Glutamatergic neuron (in vitro differentiated cells): Measurements from ENCODE around the gene BIN1. TPM values are rescaled to one million over a fixed set of nuclear protein-coding genes. Genes with fewer than 3 reads are reported as not detected.
A peak's percentile ranks its signal among the peaks of the same experiment; 100 is the strongest.

ENCODE experiments used
- DNase-seq: peaks from one replicate; pipeline ENCODE4 v3.0.0; 2022
- H3K27ac Mint-ChIP-seq: one replicate; pipeline ENCODE4 v1.8.0; 2020; ENCODE audit warnings: mild to moderate bottlenecking, mixed read lengths, inconsistent platforms; ENCODE audit not compliant: unreplicated experiment
- H3K27me3 Mint-ChIP-seq: one replicate; pipeline ENCODE4 v1.8.0; 2020; ENCODE audit warnings: mild to moderate bottlenecking, moderate library complexity, mixed read lengths, inconsistent platforms; ENCODE audit not compliant: unreplicated experiment
- H3K36me3 Mint-ChIP-seq: one replicate; pipeline ENCODE4 v1.8.0; 2020; ENCODE audit warnings: mild to moderate bottlenecking, mixed read lengths, inconsistent platforms; ENCODE audit not compliant: unreplicated experiment
- H3K4me1 Mint-ChIP-seq: one replicate; pipeline ENCODE4 v1.8.0; 2020; ENCODE audit warnings: mild to moderate bottlenecking, low read depth, mixed read lengths, inconsistent platforms; ENCODE audit not compliant: unreplicated experiment
- H3K4me3 Mint-ChIP-seq: one replicate; pipeline ENCODE4 v1.8.0; 2020; ENCODE audit warnings: mild to moderate bottlenecking, mixed read lengths, inconsistent platforms; ENCODE audit not compliant: unreplicated experiment
- H3K9me3 Mint-ChIP-seq: one replicate; pipeline ENCODE4 v1.8.0; 2020; ENCODE audit warnings: mild to moderate bottlenecking, moderate library complexity, mixed read lengths, inconsistent platforms; ENCODE audit not compliant: unreplicated experiment
- CTCF ChIP-seq: fragments of 200-600 bp; sonication (generic); IDR thresholded peaks from one replicate; pipeline ENCODE4 v1.5.0; 2021; ENCODE audit not compliant: partially characterized antibody, unreplicated experiment
- total RNA-seq: library from RNA; stranded (reverse); fragmentation: NEBNext Ultra II Directional; extraction: Animal tissue kit (Norgen Biotek cat#: 25700); gene quantifications from one replicate; pipeline ENCODE4 v1.2.1, GENCODE V29; 2021; ENCODE audit not compliant: unreplicated experiment

Gene BIN1
- total RNA-seq, 1 donor from 2014 or later: 176 TPM

- peak overlapping the region; percentile 93 for H3K27ac Mint-ChIP-seq
- peak overlapping the region; percentile 87 for H3K4me3 Mint-ChIP-seq
- H3K27me3 Mint-ChIP-seq: peaks cover 12% of the 10 kb centered on the region
- H3K4me1 Mint-ChIP-seq: peaks cover 31% of the 10 kb centered on the region
- peak; percentile 37 for DNase-seq
- peaks cover 6% of the 10 kb centered on the region for H3K9me3 Mint-ChIP-seq
- no peaks in the 10 kb centered on the region for H3K36me3 Mint-ChIP-seq
- TF ChIP-seq CTCF: no peak
Observed at GRCh38 chr2:127104881-127105655, 1.9 kb downstream of the BIN1 start.

- Mint-ChIP-seq H3K27me3 (peaks cover 12% of the 10 kb centered on the region), H3K4me3 (peak overlapping the region; percentile 87), H3K27ac (peak overlapping the region; percentile 93), H3K36me3 (no peaks in the 10 kb centered on the region), H3K9me3 (peaks cover 6% of the 10 kb centered on the region), H3K4me1 (peaks cover 28% of the 10 kb centered on the region)
- DNase-seq: no peak
- TF ChIP-seq CTCF: no peak
Observed at GRCh38 chr2:127104166-127104660, 2.7 kb downstream of the BIN1 start.

GRCh38 chr2:127103243-127104165 lies 3.5 kb downstream of the BIN1 start:
- Mint-ChIP-seq H3K4me1 (peaks cover 28% of the 10 kb centered on the region), H3K4me3 (no peak overlapping the region), H3K36me3 (no peaks in the 10 kb centered on the region), H3K27me3 (peaks cover 12% of the 10 kb centered on the region), H3K27ac (peak overlapping the region; percentile 2), H3K9me3 (peaks cover 6% of the 10 kb centered on the region)
- DNase-seq: no peak
- no peak for TF ChIP-seq CTCF

- H3K27me3 Mint-ChIP-seq: peaks cover 10% of the 10 kb centered on the region
- no peak for DNase-seq
- TF ChIP-seq CTCF: no peak
- no peaks in the 10 kb centered on the region for H3K36me3 Mint-ChIP-seq
- no peak overlapping the region for H3K27ac Mint-ChIP-seq
- peak overlapping the region; percentile 23 for H3K4me3 Mint-ChIP-seq
- peaks cover 6% of the 10 kb centered on the region for H3K9me3 Mint-ChIP-seq
- H3K4me1 Mint-ChIP-seq: peaks cover 23% of the 10 kb centered on the region
Observed at GRCh38 chr2:127102521-127103242, 4.3 kb downstream of the BIN1 start.
